HS-5 (cell line): ENCODE measurements around the gene NHS.
"Not testable (repeated sequence)": the region's sequence is repeated elsewhere in the genome, so short reads cannot be mapped to it uniquely, and the experiment has no call there.

Experiments
- DNase-seq: peaks from one replicate; pipeline ENCODE4 v3.0.0-alpha.2; 2012; ENCODE audit warnings: low read depth

The NHS gene

DNA sequence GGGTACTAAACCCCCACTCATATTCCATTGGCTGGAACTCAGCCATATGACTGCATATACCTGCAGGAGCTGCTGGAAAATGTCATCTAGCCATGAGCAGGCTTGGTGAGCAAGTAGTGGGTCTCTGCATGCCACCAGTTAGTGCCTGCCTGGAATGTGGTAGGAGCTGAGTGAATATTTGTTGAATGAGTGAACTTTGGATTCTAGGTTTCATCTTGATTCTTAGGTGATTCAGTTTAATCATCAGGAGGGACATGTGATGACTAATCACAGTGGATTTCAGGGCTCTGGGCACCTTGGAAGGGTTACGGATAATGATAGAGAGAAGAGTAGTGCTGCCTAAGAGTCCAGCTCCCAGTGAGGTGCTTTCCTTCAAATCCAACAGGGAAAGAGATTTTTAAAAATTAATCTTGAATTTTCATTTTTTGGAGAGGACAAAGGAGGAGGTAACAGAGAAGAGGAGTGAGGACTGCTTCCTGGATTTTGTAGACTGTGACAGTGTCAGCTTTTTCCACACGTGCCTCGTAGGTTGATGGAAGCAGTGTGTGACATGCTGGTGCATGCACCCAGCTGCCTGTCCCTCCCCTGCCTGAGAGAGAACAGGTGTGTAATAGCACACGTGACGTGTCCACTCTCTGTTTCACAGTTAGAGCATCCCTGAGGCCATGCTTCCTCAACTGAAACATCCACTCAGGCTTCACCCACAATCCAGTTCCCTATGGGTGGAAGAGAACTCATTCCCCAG lies 30.4 kb downstream of the NHS start:
- peak; percentile 53 for DNase-seq

DNA sequence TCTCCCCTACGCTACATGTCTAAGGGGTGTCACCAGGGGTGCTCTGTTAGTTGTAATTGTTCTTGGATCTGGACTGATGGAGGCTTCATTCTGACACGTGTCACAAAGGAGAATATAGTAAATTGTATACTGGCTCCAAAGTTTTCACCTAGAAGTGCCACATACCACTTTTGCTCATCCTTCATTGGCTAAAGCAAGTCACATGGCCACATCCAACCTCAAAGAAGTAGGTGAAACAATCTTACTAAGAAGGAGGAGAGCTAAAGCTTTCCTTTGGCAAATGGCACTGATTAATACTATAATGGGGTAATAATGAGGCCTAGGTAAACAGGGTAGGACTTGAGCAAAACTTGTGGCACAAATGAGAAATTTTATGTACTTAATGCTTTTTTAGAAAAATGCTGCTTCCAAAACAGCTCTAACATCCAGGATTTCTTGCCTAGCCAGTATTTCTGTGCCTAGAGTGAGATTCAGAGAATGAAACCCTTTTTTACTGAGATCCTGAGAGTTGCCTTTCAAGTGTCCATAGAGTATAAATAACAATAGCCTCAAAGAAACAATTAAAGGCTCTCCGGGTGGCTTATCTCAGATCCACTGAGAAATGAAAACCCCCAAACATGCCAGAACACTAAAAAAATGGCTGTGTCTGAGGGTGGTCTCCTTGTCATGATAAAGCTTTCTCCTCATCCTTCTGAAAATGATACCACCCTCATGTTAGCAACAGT lies 34.7 kb downstream of the NHS start:
- no peak for DNase-seq

DNA sequence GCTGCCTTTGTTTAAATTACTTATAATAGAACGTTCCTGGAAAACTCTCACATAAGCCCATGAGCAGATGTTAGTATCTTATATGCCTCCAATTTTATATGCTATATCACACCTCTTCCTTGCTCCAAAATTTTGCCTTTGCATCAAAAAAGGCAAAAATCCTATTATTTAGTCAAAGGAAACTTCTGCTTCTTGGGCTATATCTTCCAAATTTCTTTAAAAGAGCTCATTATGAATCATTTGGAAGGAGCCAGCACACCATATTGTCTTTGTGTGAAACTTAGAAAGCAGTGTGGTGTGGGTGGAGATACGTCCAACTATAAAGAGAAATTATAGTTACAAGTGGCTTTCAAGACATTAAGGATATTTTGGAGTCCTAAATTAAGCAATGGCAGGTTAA lies 35.7 kb downstream of the NHS start:
- DNase-seq, result no peak

DNA sequence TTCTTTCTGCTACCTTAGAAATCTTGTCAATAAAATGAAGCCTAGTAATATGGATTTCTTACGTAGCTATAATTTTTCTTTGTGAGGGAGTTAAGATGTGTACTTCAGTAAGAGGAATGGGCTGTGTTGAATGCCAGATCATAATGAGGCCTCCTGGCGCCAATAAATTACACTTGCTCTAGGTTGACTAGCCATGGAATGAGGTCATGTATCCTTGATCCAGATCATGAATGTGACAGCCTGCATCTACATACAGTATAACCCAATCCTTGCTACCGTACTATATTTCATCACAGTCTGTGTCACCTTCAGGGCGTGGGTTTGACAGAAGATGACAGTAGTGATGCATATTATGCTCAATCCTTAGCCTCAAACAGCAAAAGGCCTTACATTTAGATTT lies 36.2 kb downstream of the NHS start:
- no peak for DNase-seq

DNA sequence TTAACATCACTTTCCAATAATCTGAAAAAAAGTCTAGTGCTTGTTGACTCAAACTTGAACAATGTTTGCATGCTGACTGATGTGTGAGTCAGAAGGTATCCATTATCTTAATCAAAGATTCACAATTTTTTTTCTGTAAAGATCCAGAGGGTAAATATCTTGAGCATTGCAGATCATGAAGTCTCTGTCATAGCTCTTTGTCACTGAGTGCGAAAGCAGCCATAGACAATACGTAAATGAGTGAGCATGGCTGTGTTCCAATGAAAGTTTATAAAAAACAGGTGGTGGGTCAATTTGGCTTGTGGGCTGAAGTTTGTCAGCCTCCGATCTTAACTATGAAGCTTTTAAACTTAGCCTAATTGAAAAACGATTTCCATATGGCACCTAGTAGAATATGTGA lies 37.7 kb downstream of the NHS start:
- peak; percentile 79 for DNase-seq

DNA sequence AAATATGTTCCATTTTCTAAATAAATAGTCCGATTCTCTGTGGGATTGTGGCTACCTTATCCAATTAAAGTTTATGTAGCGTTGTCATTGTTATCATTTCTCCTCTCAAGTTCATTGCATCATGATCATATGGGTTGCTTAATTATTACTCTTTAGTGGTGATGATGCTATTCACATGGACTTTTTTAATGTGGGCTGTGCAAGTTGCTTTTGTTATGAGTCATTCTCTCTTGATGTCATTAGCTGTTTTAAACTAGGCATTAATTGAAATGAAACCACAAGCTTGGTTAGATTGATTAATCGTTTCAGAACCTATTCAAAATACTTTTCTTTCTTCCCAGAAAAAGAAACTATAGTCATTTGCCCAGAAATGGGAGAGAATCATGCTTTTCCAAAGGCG lies 38.2 kb downstream of the NHS start:
- peak; percentile 32 for DNase-seq

DNA sequence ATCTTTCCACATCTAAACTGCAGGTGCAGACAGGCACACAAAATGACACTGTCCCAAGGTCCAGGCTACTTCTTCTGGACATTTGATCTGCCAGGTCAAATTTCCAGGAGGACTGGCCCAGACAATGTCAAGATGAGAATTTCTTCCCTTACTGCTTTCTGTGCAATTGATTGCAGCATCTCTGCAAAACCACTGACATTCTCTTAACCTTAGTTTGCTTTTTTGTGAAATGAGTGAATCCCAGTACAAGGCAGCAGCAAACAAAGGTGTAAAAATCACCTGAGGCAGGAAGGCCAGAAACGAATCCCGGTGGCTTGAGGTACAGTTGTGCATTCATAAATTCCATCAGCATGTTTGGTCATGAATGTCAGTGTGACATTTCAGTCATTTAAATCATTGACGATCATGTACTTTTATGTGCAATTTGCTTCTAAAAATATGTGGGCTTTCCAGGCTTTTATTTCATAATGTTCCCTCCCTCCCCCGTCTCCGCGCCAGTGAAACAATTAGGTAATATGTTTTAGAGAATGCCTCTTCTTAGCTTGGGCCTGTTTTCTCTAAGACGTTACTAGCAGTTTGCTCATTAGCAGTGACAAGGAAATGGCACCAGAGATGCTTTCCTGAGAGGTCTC lies 39.1 kb downstream of the NHS start:
- DNase-seq, result no peak

DNA sequence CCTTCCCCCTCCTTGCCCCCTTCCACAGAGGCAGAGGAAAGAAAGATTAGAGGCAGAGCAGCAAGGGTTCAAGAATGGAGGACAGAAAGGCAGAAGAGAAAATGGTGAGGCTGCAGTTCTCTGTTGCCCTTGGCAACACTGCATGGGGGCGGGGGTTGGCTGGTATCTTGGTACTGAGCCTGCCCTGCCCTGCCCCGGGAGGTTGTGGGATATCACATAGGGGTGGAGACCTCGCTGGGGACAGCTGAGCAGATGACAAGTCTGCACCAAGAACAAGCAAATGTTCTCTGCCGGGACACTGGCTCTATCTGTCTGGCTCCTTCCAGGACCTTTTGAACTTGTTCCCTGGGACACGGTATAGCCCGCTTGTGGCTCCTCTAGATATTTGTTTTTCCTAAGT lies 39.8 kb downstream of the NHS start:
- no peak for DNase-seq

DNA sequence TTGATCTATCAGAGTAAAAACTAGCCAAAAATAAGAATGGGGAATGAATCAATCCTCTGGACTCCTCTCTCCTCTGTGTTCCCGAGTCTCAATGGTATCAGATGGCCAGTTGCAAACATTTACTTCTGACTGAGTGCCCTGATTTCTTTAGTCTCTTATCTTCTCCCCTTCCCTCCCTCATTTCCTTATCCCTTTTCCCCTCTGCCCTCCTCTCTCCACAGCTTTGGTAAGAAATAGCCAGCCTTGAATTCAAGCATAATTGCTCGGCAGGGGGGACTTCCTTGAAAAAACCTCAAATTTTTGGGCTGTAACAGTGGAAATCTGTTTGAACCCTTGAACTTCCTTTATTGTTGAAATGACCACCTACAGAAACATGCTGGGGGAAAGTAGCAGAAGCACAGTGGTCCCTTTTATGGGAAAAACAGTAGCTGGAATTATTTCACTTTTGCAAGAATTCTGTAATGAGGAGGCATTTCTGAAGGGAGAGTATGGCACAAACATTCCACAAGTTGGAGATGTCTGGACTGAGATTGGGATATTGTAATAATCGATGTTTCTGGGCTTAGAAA lies 40.3 kb downstream of the NHS start:
- no peak for DNase-seq

DNA sequence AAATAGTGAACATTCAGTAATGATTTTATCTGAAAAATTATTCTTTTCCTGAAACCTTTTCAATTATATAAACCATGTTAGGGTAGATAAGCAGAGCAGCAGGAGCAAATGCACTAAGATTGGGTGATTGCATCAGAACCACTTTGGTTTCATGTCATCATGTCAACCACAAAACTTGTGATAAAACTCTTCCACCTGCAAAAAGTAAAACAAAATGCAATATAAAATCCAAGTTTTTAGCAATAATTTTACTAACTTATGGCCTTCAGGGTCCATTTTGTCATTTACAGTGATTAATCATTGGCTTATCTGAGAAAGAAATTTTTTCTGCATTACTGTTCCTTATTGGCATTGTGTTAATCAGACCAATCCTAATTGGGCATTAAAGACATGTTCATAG lies 42.4 kb downstream of the NHS start:
- DNase-seq, result no peak

DNA sequence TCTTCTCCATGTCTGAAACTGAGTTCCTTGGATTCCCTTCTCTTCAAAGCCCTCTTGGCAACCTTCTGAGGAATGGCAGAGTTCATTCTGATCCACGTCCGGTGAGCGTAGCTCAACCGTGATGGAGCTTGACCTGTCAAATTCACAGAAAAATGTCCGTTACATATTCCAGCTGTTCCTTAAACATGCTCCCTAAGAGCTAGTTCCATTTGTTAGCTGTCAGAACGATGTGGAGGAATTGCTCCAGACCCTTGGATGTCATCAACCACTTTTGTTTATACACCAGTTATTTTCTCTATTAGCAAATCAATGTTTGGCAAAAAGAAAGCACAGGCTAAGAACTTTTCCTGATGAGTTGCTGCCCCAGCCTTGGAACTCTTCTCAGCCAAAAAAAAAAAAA lies 50.1 kb downstream of the NHS start:
- DNase-seq, result no peak

DNA sequence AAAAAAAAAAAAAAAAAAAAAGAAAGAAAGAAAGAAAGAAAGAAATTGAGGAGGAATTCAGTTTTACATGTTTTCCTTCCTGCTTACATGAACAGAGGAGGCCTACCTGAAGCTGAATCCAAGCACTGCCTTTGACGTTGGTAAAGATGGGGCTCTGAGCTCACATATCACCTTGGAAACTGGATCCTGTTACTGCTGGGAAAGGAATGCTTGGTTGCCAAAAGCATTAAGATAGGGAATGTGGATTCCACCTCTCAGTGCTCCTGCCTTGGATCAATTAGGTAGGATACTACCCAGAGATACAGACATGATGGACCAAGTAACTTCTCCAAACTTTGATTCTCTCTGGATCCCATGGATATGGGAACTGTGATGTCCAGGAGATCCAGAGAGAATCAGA lies 50.6 kb downstream of the NHS start:
- no peak for DNase-seq

DNA sequence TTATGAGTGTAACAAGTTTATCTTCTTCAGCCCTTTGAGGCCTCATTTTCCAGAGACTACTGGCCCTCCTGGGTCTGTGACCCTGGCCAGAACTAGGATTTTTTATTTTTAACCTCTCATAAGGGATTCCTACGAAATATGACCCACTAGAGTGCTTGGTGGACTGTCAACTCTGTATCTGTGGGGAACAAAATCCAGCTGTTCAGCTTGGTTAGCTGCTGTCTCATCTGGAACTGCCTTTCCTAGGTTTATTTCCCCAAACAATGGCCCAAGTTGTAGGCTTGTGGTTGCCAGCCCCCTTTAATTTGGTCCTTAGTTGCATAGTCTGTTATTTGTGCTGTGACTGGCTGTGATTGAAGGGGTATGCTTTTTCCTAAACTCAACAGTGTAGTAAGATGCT lies 56.2 kb downstream of the NHS start:
- DNase-seq, result no peak

DNA sequence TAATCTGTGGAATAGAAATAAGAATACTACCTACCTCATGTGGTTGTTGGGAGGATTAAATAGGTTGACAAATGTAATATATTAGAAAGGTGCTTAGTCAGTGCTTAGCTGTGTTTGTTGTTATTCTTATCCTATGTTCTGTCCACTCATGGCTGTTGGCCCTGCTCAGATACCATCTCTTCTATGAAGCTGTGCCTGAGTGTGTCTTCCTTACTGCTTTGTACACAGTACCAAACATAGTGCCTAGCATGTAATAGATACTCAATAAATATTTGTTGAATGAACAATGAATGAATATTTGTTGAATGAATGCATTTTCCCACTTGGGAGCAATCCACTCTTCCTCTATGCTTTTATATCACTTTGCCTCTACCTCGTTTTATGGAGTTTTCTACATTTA lies 57.2 kb downstream of the NHS start:
- DNase-seq, result no peak

DNA sequence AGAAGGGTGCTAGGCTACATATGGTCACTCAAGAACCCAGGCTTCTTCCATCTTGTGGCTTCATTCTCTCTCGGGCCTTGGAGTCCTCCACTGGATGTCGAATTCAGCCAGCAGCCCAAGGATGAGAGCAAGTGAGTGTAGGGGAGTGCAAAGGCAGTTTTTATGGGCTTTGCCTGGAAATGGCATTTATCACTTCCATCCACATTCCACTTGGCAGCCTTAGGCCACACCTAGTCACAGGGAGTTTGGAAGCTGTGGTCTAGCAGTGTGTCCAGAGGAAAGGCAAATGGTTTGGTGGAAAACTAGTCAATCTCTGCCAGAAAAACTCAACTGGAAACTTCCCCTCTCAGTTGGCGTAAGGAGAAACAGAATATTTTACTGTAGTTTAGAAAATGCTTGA lies 59.0 kb downstream of the NHS start:
- no peak for DNase-seq

DNA sequence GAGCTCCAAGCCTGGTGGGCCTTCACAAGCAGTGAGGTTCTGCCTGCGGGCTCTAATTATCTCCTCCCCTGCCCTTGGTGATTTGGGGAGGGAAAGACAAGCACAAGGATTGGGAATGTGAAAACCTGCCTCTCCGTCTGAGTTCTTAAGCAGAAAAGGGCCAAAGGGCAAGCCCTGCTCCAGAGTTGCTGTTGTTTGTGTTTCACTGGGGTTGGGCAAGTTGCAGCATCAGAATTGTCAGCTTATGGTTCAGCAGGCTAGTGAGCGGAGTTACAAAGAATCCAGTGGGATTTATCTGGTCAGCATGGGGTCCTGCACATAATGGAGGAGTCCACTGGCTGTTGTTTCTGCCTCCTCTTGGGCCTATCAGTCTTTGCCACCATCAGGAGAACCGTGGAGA lies 60.5 kb downstream of the NHS start:
- DNase-seq, result no peak

DNA sequence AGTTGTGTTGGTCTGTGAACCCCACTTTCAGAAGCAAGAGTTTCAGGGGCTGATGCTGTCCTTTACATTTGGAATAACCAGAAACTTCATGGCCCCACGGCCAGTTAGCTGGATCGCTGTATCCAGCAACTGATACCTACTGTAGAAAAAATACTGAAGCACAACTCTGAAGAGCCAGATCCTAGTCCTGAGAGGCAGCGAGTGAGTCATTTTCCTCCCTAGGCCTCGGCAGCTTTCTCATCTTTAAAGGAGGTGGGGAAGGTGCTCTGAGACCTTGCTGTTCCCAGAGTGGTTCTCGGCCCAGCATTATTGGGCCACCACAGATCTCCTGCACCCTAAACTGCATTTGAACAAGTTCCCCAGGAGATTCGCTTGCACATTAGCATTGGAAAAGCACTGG lies 63.2 kb downstream of the NHS start:
- DNase-seq, result no peak

DNA sequence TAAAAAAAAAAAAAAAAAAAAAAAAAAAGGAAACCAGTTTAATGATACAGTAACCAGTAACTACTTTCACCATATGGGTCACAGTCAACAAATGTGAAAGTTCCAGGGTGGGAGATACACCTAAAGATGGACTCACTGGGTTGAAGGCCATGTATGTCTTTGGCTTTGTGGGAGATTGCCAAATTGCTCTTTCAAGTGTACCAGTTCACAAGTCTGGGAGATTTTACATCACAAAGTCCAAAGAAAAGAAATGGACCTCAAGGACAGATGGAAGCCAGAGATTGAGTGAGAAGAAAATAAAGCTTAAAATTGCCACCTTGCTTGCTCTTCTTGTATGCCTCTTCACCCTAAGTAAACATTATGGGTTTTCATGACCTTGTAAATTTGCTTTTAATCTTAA lies 65.3 kb downstream of the NHS start:
- DNase-seq, result no peak

DNA sequence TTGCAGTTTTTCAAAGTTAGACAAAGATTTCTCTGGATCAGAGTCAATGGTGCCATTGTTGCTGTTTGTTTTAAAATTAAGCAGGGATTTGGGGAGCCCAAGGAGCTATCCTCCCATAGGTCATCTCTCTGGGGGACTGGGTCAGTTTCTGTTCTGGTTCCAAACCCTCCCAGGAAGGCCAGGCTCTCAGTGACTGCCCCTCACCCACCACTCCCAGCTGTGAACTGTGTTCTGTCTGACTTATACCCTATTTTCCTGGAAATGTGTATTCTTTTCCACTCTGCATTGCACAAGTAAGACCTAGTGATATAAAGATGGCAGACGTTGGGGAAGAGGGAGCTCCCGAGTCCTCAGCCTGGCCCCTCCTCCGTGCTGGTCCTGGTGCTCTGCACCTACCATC lies 65.8 kb downstream of the NHS start:
- DNase-seq, result no peak

DNA sequence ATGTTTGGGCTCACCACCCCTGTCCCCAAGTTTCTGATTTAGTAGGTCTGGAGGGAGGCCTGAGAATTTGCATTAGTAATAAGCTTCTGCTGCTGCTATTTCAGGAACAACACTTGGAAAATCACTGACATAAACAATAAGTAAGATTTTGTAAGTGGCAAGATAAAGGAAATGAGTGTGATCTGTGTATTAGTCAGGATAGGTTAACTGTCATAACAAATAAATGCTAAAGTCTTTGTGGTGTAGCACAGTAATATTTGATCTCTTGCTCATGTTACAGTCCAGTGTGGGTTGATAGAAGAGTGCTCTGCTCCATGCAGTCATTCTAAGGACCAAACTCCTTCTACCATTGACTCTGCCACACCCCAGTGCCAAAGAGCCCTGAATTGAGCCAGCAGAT lies 67.0 kb downstream of the NHS start:
- no peak for DNase-seq

DNA sequence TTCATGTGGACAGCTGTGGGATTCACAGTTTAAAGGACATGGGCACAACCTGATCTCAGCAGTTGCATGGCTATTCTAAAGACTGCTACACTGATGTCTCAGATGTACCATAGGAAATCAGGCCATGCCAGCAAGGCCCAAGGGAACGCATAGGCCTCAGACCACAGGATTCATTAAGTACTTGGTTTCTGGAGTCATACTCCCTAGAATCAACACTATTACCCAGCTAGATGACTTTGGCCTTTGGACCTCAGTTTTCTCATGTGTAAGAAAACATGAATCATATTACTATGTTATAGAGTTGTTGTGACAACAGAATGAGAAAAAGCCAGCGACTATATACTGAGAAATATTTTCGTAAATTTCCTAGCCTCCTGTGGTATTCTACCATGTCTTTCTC lies 67.9 kb downstream of the NHS start:
- DNase-seq, result no peak

DNA sequence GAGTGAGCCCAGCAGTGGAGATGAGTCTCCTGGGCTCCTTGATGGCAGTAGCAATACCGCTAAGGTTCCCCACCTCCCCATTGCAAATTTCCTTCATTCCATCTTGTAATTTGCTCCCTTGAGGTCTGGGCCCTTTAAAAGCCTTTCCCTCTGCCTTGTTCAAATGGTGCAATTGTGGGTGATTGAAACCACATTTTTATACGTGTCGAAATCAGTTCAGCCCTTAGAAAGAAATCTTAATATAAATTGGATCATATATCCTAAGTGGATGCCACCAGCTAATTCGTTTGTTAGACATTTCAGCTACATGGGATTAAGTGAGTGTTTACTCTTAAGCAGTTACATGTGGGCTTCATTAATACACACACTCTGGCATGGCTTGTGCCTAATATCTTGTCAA lies 68.6 kb downstream of the NHS start:
- no peak for DNase-seq

DNA sequence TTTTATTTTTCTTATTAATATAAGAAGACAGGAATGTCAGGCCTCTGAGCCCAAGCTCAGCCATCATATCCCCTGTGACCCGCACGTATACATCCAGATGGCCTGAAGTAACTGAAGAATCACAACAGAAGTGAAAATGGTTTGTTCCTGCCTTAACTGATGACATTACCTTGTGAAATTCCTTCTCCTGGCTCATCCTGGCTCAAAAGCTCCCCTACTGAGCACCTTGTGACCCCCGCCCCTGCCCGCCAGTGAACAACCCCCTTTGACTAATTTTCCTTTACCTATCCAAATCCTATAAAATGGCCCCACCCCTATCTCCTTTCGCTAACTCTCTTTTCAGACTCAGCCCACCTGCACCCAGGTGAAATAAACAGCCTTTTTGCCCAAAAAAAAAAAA lies 71.3 kb downstream of the NHS start:
- not testable (repeated sequence) for DNase-seq
